ENCODE results near the gene CNTN5. TPM values are rescaled to one million over a fixed set of nuclear protein-coding genes. Genes with fewer than 3 reads are reported as not detected.

Gene CNTN5
- total RNA-seq, 1 donor from 2014 or later: not detected

DNA sequence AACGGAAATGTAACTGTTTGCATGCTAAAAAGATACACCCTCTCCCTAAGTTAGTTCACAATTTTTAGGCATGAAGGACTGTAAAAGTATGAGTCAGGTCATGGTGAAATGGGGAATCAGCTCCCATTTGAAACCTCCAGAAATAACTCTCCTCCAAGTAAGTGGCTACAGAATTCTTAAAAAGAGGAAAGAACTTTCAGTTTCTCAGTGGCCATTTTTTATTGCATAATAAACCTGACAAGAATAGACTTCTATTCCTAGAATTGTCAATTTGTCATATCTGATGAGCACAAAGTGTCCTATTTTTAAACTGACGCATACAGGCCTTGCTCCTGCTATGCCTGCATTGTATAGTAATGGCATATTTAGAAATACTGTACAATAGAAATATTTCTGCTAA, 612.2 kb downstream of the CNTN5 start:
- ChIA-PET CTCF (no interaction called here), POLR2A (no interaction called here)
- no peaks in the 10 kb centered on the region for H3K4me1 Mint-ChIP-seq
- TF ChIP-seq, protein P1, sequence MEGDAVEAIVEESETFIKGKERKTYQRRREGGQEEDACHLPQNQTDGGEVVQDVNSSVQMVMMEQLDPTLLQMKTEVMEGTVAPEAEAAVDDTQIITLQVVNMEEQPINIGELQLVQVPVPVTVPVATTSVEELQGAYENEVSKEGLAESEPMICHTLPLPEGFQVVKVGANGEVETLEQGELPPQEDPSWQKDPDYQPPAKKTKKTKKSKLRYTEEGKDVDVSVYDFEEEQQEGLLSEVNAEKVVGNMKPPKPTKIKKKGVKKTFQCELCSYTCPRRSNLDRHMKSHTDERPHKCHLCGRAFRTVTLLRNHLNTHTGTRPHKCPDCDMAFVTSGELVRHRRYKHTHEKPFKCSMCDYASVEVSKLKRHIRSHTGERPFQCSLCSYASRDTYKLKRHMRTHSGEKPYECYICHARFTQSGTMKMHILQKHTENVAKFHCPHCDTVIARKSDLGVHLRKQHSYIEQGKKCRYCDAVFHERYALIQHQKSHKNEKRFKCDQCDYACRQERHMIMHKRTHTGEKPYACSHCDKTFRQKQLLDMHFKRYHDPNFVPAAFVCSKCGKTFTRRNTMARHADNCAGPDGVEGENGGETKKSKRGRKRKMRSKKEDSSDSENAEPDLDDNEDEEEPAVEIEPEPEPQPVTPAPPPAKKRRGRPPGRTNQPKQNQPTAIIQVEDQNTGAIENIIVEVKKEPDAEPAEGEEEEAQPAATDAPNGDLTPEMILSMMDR (IDR thresholded peaks at IDR 0.05): no peak
- no peak for ATAC-seq (ENCODE audit: low read depth)
- H3K27ac Mint-ChIP-seq: no peak overlapping the region
- no peaks in the 10 kb centered on the region for H3K9me3 Mint-ChIP-seq
- no peak overlapping the region for H3K4me3 Mint-ChIP-seq
- intact Hi-C loops (cut with micrococcal nuclease): no loop called here
- no peaks in the 10 kb centered on the region for H3K36me3 Mint-ChIP-seq (ENCODE audit: low read depth)
- no peaks in the 10 kb centered on the region for H3K27me3 Mint-ChIP-seq
- no peak for DNase-seq

DNA sequence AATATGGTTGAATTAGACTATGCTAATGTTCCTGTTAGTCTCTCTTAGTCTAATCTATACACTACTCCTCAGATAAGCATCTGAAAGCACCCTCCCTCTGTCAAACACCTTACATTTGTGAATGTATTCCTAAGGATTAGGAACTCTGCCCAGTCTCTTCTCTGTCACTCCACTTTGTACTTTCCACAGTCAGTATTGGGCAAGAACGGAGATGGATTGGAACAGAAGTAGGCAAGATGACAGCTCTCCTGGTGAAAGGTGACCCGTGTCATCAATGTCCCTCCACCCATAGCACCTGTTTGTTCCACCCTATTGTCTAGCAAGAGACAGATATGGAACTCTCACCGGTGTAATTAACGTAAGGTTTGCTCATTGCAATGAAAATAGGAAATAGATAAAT, 613.8 kb downstream of the CNTN5 start:
- ChIA-PET CTCF (no interaction called here), POLR2A (no interaction called here)
- Mint-ChIP-seq H3K27ac (no peak overlapping the region), H3K27me3 (no peaks in the 10 kb centered on the region), H3K36me3 (ENCODE audit: low read depth) (no peaks in the 10 kb centered on the region), H3K4me1 (no peaks in the 10 kb centered on the region), H3K4me3 (no peak overlapping the region), H3K9me3 (no peaks in the 10 kb centered on the region)
- DNase-seq: no peak
- ATAC-seq (ENCODE audit: low read depth): no peak
- TF ChIP-seq, protein P1 (IDR thresholded peaks at IDR 0.05): no peak
- intact Hi-C loops (cut with micrococcal nuclease): no loop called here

DNA sequence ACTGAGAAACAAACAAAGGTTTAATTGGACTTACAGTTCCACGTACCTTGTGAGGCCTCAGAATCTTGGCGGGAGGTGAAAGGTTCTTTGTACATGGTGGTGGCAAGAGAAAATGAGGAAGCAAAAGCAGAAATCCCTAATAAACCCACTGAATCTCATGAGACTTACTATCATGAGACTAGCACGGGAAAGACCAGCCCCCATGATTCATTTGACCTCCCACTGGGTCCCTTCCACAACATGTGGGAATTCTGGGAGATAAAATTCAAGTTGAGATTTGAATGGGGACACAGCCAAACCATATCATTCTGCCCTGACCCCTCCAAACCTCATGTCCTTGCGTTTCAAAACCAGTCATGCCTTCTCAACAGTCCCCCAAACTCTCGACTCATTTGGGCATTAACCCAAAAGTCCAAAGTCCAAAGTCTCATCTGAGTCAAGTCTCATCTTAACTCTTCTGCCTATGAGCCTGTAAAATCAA, 617.4 kb downstream of the CNTN5 start:
- POLR2A ChIA-PET: no interaction called here
- TF ChIP-seq, protein P1 (IDR thresholded peaks at IDR 0.05): no peak
- ATAC-seq (ENCODE audit: low read depth) (no peak), DNase-seq (no peak)
- no peak overlapping the region for H3K27ac Mint-ChIP-seq
- H3K4me3 Mint-ChIP-seq: no peak overlapping the region
- no peaks in the 10 kb centered on the region for H3K36me3 Mint-ChIP-seq (ENCODE audit: low read depth)
- intact Hi-C loops (cut with micrococcal nuclease): no loop called here
- CTCF ChIA-PET: no interaction called here
- peaks cover 8% of the 10 kb centered on the region for H3K9me3 Mint-ChIP-seq
- no peaks in the 10 kb centered on the region for H3K27me3 Mint-ChIP-seq
- H3K4me1 Mint-ChIP-seq: no peaks in the 10 kb centered on the region

DNA sequence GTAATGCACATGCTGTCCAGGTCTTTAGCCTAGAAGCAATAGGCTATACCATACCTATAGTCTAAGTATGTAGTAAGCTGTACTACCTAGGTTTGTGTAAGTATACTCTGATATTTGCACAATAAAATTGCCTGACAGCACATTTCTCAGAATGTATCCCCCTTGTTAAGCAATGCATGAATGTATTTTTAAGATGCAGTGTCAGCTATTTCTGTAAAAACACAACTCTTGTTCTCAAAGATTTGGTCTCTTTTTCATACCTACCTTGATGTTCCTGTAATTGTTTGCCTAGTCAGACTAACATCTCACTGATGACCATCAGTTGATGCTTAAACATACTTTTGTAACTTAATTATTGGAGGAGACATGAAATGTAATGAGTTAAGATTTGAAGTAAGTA, 619.9 kb downstream of the CNTN5 start:
- ATAC-seq (ENCODE audit: low read depth) (no peak), DNase-seq (no peak)
- no peak overlapping the region for H3K27ac Mint-ChIP-seq
- intact Hi-C loops (cut with micrococcal nuclease): no loop called here
- TF ChIP-seq, protein P1 (IDR thresholded peaks at IDR 0.05): no peak
- H3K36me3 Mint-ChIP-seq (ENCODE audit: low read depth): no peaks in the 10 kb centered on the region
- H3K4me3 Mint-ChIP-seq: no peak overlapping the region
- H3K27me3 Mint-ChIP-seq: no peaks in the 10 kb centered on the region
- no peaks in the 10 kb centered on the region for H3K4me1 Mint-ChIP-seq
- H3K9me3 Mint-ChIP-seq: peaks cover 8% of the 10 kb centered on the region
- POLR2A ChIA-PET: no interaction called here
- CTCF ChIA-PET: no interaction called here

DNA sequence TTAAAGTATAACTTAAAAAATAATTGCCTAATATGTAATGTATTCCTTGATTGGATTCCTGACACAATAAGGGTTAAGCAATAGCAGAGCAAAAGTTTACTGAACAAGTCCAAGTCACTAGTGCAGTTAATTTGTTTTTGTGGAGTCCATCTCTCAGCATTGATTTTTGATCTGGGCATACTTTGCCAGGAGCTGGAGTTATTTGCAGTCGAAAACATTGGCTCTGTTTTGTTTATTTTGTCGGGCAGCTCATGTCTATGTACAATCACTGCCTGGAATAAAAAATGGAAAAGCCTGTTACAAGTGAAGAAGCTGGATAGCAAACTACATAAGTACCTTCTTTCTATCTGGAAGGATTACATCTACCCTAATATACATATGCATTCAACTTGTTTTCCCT, 625.2 kb downstream of the CNTN5 start:
- ATAC-seq (ENCODE audit: low read depth) (no peak), DNase-seq (no peak)
- CTCF ChIA-PET: no interaction called here
- POLR2A ChIA-PET: no interaction called here
- Mint-ChIP-seq H3K4me3 (no peak overlapping the region), H3K9me3 (peaks cover 5% of the 10 kb centered on the region), H3K36me3 (ENCODE audit: low read depth) (no peaks in the 10 kb centered on the region), H3K27me3 (no peaks in the 10 kb centered on the region), H3K4me1 (no peaks in the 10 kb centered on the region), H3K27ac (no peak overlapping the region)
- TF ChIP-seq, protein P1 (IDR thresholded peaks at IDR 0.05): no peak
- intact Hi-C loops (cut with micrococcal nuclease): no loop called here

All from activated B cell treated with CpG ODN at 0.5 μM for 24 hours (primary cell).